HepG2 (cell line): ENCODE data around the gene INO80E. TPM values are rescaled to one million over a fixed set of nuclear protein-coding genes. Genes with fewer than 3 reads are reported as not detected.

ENCODE experiments used
- ATF7-NPFF ChIP-seq: sonication (generic); formaldehyde crosslinking; IDR thresholded peaks from 2 replicates; pipeline ENCODE4 v1.8.1; 2023; ENCODE audit warnings: mild to moderate bottlenecking, low read depth, missing genetic modification reagents, moderate library complexity
- BORCS8-MEF2B ChIP-seq: sonication (generic); formaldehyde crosslinking; IDR thresholded peaks from 2 replicates; pipeline ENCODE4 v1.8.0; 2022; ENCODE audit warnings: mild to moderate bottlenecking, missing genetic modification reagents
- CTCF ChIP-seq: sonication (generic); formaldehyde crosslinking; IDR thresholded peaks from 2 replicates; pipeline ENCODE4 v1.5.0; 2020; ENCODE audit warnings: mild to moderate bottlenecking, missing genetic modification reagents, moderate library complexity
- ETV6 ChIP-seq: sonication (generic); formaldehyde crosslinking; conservative IDR thresholded peaks from 2 replicates; pipeline ENCODE4 v1.4.0; 2020; ENCODE audit warnings: missing genetic modification reagents
- GTF2F1 ChIP-seq: fragments of 150-350 bp; IDR thresholded peaks from 2 replicates; pipeline ENCODE4 v1.6.1; 2014; ENCODE audit warnings: low read length
- MED8 ChIP-seq: sonication (generic); formaldehyde crosslinking; IDR thresholded peaks from 2 replicates; pipeline ENCODE4 v1.8.1; 2023; ENCODE audit warnings: mild to moderate bottlenecking, missing genetic modification reagents; ENCODE audit not compliant: insufficient replicate concordance
- MTF1 ChIP-seq: sonication (generic); formaldehyde crosslinking; IDR thresholded peaks from 2 replicates; pipeline ENCODE4 v1.5.0; 2020; ENCODE audit warnings: missing genetic modification reagents
- SP140L ChIP-seq: sonication (generic); formaldehyde crosslinking; IDR thresholded peaks from 2 replicates; pipeline ENCODE4 v1.4.0; 2020; ENCODE audit warnings: missing genetic modification reagents, borderline replicate concordance
- TERF1 ChIP-seq: sonication (generic); formaldehyde crosslinking; IDR thresholded peaks from 2 replicates; pipeline ENCODE4 v1.8.0; 2022; ENCODE audit warnings: mild to moderate bottlenecking, missing genetic modification reagents, moderate library complexity
- THAP8 ChIP-seq: sonication (generic); formaldehyde crosslinking; IDR thresholded peaks from 2 replicates; pipeline ENCODE4 v1.5.1; 2020; ENCODE audit warnings: missing genetic modification reagents, mild to moderate bottlenecking, borderline replicate concordance
- ZNF232 ChIP-seq: sonication (generic); formaldehyde crosslinking; IDR thresholded peaks from 2 replicates; pipeline ENCODE4 v1.4.0; 2020; ENCODE audit warnings: missing genetic modification reagents, borderline replicate concordance
- ZNF292 ChIP-seq: sonication (generic); formaldehyde crosslinking; IDR thresholded peaks from 2 replicates; pipeline ENCODE4 v1.8.1; 2022; ENCODE audit warnings: mild to moderate bottlenecking, low read depth, missing genetic modification reagents, borderline replicate concordance
- ZNF432 ChIP-seq: sonication (generic); formaldehyde crosslinking; IDR thresholded peaks from 2 replicates; pipeline ENCODE4 v1.5.0; 2020; ENCODE audit warnings: missing genetic modification reagents, mild to moderate bottlenecking, borderline replicate concordance
- ZNF605 ChIP-seq: sonication (generic); formaldehyde crosslinking; IDR thresholded peaks from 2 replicates; pipeline ENCODE4 v1.8.0; 2022; ENCODE audit warnings: mild to moderate bottlenecking, missing genetic modification reagents
- ZNF660 ChIP-seq: sonication (generic); formaldehyde crosslinking; IDR thresholded peaks from 2 replicates; pipeline ENCODE4 v1.5.1; 2020; ENCODE audit warnings: mild to moderate bottlenecking, low read depth, missing genetic modification reagents, borderline replicate concordance
- polyA plus RNA-seq, 8 experiments: library from polyadenylated mRNA; depleted of rRNA in 3 of 8; stranded (reverse) in 7 of 8; unstranded in 1 of 8; fragments of >200 nt; fragmentation: Illumina TruSeq in 4 of 8; extraction: Trizol in 4 of 8; gene quantifications; 2 replicates each; pipeline versions ENCODE4 v1.2.1 to v1.2.3, GENCODE V29; 2011 to 2016; ENCODE audit warnings: low read depth in 4 of 8, missing spikeins in 1 of 8, mixed read lengths in 1 of 8; ENCODE audit not compliant: insufficient read depth in 1 of 8
- total RNA-seq, 5 experiments: library from RNA; depleted of rRNA; stranded (reverse); fragments of >200 nt; fragmentation: Illumina TruSeq; extraction: Trizol; gene quantifications; 2 replicates each; pipeline ENCODE4 v1.2.3, GENCODE V29; 2016; ENCODE audit warnings: low read depth in 1 of 5
- TF ChIP-seq, protein P1 (sequence below): sonication (generic); formaldehyde crosslinking; IDR thresholded peaks from 2 replicates; pipeline ENCODE4 v1.4.0; 2020; ENCODE audit warnings: missing genetic modification reagents
- TF ChIP-seq, protein P2 (sequence below): sonication (generic); formaldehyde crosslinking; IDR thresholded peaks from 2 replicates; pipeline ENCODE4 v1.9.0; 2022; ENCODE audit warnings: low read depth, missing genetic modification reagents
- TF ChIP-seq, protein P3 (sequence below): sonication (generic); formaldehyde crosslinking; IDR thresholded peaks from 2 replicates; pipeline ENCODE4 v1.4.0; 2020; ENCODE audit warnings: mild to moderate bottlenecking, missing genetic modification reagents
- TF ChIP-seq, protein P4 (sequence below): IDR thresholded peaks from 2 replicates; pipeline ENCODE4 v1.6.1; 2016; ENCODE audit warnings: missing compliant biosample characterization, missing genetic modification reagents, borderline replicate concordance
- TF ChIP-seq, protein P5 (sequence below): sonication (generic); formaldehyde crosslinking; IDR thresholded peaks from 2 replicates; pipeline ENCODE4 v1.8.1; 2023; ENCODE audit warnings: missing genetic modification reagents, mild to moderate bottlenecking, borderline replicate concordance

INO80E gene
- total and polyA plus RNA-seq, 2 of the 13 experiments (the other 11 are each of a cell fraction or from before 2014, with no cell fraction given): 25.8 to 45.6 TPM

DNA sequence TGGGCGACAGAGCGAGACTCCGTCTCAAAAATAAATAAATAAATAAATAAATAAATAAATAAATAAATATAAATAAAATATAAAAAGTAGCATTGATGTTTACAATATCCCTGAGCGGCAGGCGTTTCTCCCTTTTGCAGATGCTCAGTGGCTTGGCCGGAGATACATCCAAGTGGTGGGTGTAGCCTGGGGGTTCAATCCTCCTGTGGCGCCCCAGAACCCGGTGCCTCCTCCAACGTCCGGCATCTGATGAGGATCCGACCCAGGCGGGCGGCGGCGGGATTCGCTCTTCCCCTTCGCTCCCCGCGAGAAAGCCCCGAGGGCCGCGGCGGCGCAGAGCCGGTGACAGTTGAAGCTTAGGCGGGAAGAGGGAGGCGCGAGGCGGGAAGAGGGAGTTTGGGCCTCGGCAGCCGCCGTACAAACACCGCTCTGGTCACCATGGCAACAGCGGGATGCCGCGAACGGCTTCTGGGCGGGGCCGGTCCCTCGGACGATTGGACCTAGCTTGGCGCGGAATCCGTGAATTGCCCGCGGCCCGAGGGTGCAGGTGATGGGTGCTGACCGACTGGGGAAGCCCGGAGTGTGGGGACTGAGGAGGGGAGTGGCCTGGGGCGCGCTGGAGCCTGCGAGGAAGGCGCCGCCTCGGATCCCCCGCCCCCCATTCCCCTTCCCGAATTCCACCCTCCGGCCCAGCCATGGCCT lies 56.8 kb downstream of the INO80E start (continued):
- TF ChIP-seq, protein P1, sequence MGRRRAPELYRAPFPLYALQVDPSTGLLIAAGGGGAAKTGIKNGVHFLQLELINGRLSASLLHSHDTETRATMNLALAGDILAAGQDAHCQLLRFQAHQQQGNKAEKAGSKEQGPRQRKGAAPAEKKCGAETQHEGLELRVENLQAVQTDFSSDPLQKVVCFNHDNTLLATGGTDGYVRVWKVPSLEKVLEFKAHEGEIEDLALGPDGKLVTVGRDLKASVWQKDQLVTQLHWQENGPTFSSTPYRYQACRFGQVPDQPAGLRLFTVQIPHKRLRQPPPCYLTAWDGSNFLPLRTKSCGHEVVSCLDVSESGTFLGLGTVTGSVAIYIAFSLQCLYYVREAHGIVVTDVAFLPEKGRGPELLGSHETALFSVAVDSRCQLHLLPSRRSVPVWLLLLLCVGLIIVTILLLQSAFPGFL (CRISPR knock-in tag): no peak; the same call in 1 of the 2 replicates
- TF ChIP-seq BORCS8-MEF2B (CRISPR knock-in tag): peak; percentile 97
- TF ChIP-seq, protein P2, sequence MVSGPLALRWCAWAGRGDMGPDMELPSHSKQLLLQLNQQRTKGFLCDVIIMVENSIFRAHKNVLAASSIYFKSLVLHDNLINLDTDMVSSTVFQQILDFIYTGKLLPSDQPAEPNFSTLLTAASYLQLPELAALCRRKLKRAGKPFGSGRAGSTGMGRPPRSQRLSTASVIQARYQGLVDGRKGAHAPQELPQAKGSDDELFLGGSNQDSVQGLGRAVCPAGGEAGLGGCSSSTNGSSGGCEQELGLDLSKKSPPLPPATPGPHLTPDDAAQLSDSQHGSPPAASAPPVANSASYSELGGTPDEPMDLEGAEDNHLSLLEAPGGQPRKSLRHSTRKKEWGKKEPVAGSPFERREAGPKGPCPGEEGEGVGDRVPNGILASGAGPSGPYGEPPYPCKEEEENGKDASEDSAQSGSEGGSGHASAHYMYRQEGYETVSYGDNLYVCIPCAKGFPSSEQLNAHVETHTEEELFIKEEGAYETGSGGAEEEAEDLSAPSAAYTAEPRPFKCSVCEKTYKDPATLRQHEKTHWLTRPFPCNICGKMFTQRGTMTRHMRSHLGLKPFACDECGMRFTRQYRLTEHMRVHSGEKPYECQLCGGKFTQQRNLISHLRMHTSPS (CRISPR knock-in tag): no peak
- TF ChIP-seq MTF1 (CRISPR knock-in tag): peak; percentile 62; the same call in 1 of the 2 replicates
- peak; percentile 98 for TF ChIP-seq ATF7-NPFF
- TF ChIP-seq ETV6: peak; percentile 86
- TF ChIP-seq ZNF232: peak; percentile 88
- peak; percentile 99; the same call in 1 of the 2 replicates for TF ChIP-seq THAP8 (CRISPR knock-in tag)
- TF ChIP-seq SP140L (CRISPR knock-in tag): peak; percentile 71; the same call in 1 of the 2 replicates
- no peak; the same call in 1 of the 2 replicates for TF ChIP-seq CTCF (CRISPR knock-in tag)
- peak; percentile 99 for TF ChIP-seq ZNF605
- no peak for TF ChIP-seq ZNF432 (CRISPR knock-in tag)
- TF ChIP-seq, protein P3, sequence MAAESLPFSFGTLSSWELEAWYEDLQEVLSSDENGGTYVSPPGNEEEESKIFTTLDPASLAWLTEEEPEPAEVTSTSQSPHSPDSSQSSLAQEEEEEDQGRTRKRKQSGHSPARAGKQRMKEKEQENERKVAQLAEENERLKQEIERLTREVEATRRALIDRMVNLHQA: no peak
- TF ChIP-seq ZNF660 (CRISPR knock-in tag): no peak
- TF ChIP-seq TERF1 (CRISPR knock-in tag): no peak
- no peak for TF ChIP-seq MED8 (CRISPR knock-in tag)
- TF ChIP-seq, protein P4, sequence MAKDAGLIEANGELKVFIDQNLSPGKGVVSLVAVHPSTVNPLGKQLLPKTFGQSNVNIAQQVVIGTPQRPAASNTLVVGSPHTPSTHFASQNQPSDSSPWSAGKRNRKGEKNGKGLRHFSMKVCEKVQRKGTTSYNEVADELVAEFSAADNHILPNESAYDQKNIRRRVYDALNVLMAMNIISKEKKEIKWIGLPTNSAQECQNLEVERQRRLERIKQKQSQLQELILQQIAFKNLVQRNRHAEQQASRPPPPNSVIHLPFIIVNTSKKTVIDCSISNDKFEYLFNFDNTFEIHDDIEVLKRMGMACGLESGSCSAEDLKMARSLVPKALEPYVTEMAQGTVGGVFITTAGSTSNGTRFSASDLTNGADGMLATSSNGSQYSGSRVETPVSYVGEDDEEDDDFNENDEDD: peak; percentile 100
- TF ChIP-seq ZNF292 (CRISPR knock-in tag): no peak
- TF ChIP-seq GTF2F1: no peak
- TF ChIP-seq, protein P5, sequence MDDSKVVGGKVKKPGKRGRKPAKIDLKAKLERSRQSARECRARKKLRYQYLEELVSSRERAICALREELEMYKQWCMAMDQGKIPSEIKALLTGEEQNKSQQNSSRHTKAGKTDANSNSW (CRISPR knock-in tag): peak; percentile 90; the same call in 1 of the 2 replicates
